HTERT RPE-1 (cell line): ENCODE data around the gene ANK2.
"Not testable (repeated sequence)": the region's sequence is repeated elsewhere in the genome, so short reads cannot be mapped to it uniquely, and the experiment has no call there.

Source experiments
- in situ Hi-C: fragments of 300-500 bp; cut with MboI; formaldehyde crosslinking; loops from 4 replicates; pipeline ENCODE4 v1.14.3; 2020; ENCODE audit warnings: low sequenced_read_pairs

ANK2 gene

GRCh38 chr4:113050837-113051236 lies 1.4 kb downstream of the ANK2 start:
- in situ Hi-C loops, result no loop called here

- in situ Hi-C loops, result no loop called here
These were observed 1.9 kb downstream of the ANK2 start for GRCh38 chr4:113051361-113051760.

- in situ Hi-C loops, result no loop called here
These were observed 3.0 kb downstream of the ANK2 start for GRCh38 chr4:113052379-113052951.

GRCh38 chr4:113053883-113054282 lies 4.4 kb downstream of the ANK2 start:
- in situ Hi-C loops, result no loop called here

GRCh38 chr4:113056318-113056717 lies 6.9 kb downstream of the ANK2 start:
- in situ Hi-C loops, result no loop called here

GRCh38 chr4:113057891-113058290 lies 8.4 kb downstream of the ANK2 start:
- in situ Hi-C loops, result no loop called here

- in situ Hi-C loops, result no loop called here
These were observed 10.2 kb downstream of the ANK2 start for GRCh38 chr4:113059449-113060182.

GRCh38 chr4:113060853-113061252 lies 11.4 kb downstream of the ANK2 start:
- in situ Hi-C loops, result no loop called here

- in situ Hi-C loops, result no loop called here
These were observed 14.8 kb downstream of the ANK2 start for GRCh38 chr4:113064244-113064643.

- in situ Hi-C loops, result no loop called here
These were observed 16.2 kb downstream of the ANK2 start for GRCh38 chr4:113065629-113066028.

- in situ Hi-C loops, result not testable (repeated sequence)
These were observed 19.3 kb downstream of the ANK2 start for GRCh38 chr4:113068771-113069170.

- in situ Hi-C loops, result no loop called here
These were observed 19.9 kb downstream of the ANK2 start for GRCh38 chr4:113069212-113069892.

- in situ Hi-C loops, result no loop called here
These were observed 21.3 kb downstream of the ANK2 start for GRCh38 chr4:113070755-113071154.

- in situ Hi-C loops, result no loop called here
These were observed 21.8 kb downstream of the ANK2 start for GRCh38 chr4:113071274-113071673.

GRCh38 chr4:113071805-113072204 lies 22.4 kb downstream of the ANK2 start:
- in situ Hi-C loops, result no loop called here

GRCh38 chr4:113073451-113074005 lies 24.1 kb downstream of the ANK2 start:
- in situ Hi-C loops, result no loop called here

GRCh38 chr4:113077575-113077974 lies 28.1 kb downstream of the ANK2 start:
- in situ Hi-C loops, result no loop called here

GRCh38 chr4:113078066-113078465 lies 28.6 kb downstream of the ANK2 start:
- in situ Hi-C loops, result no loop called here

GRCh38 chr4:113080050-113080449 lies 30.6 kb downstream of the ANK2 start:
- in situ Hi-C loops, result no loop called here

GRCh38 chr4:113080624-113081023 lies 31.2 kb downstream of the ANK2 start:
- in situ Hi-C loops, result no loop called here

GRCh38 chr4:113083346-113083745 lies 33.9 kb downstream of the ANK2 start:
- in situ Hi-C loops, result no loop called here

GRCh38 chr4:113086172-113086695 lies 36.8 kb downstream of the ANK2 start:
- in situ Hi-C loops, result no loop called here
